MCF 10A (cell line): ENCODE measurements around the gene FGF1. TPM values are rescaled to one million over a fixed set of nuclear protein-coding genes. Genes with fewer than 3 reads are reported as not detected.

Experiments used
- BruUV-seq: library from RNA; stranded (reverse); fragments of 400-500 nt; replicated peaks from 2 replicates; lab custom pipeline; 2021; lab: Mats Ljungman, UMichigan
- CTCF ChIA-PET: fragments of 300-600 bp; sonication (Branson Sonifier 250); formaldehyde crosslinking; extraction: SDS; loops from one replicate; lab custom pipeline; 2021; ENCODE audit warnings: antibody characterized with exemption, inconsistent platforms; lab: Yijun Ruan, JAX
- POLR2A ChIA-PET: fragments of 300-600, 350-650 bp; sonication (Branson Sonifier 250); formaldehyde crosslinking; extraction: SDS; loops from one replicate; lab custom pipeline; 2020; ENCODE audit warnings: antibody characterized with exemption, inconsistent platforms; lab: Yijun Ruan, JAX
- DNase-seq: peaks from one replicate; pipeline ENCODE4 v3.0.0-alpha.2; 2018; ENCODE audit not compliant: unreplicated experiment
- H3K27ac Mint-ChIP-seq: one replicate; pipeline ENCODE4 v1.8.0; 2022; ENCODE audit warnings: mild to moderate bottlenecking, low read depth, mixed read lengths; ENCODE audit not compliant: unreplicated experiment
- H3K27me3 Mint-ChIP-seq: one replicate; pipeline ENCODE4 v1.8.0; 2022; ENCODE audit warnings: mixed read lengths; ENCODE audit not compliant: insufficient read depth, unreplicated experiment
- H3K36me3 Mint-ChIP-seq: one replicate; pipeline ENCODE4 v1.8.0; 2022; ENCODE audit warnings: mild to moderate bottlenecking, moderate library complexity, mixed read lengths; ENCODE audit not compliant: insufficient read depth, unreplicated experiment
- H3K4me1 Mint-ChIP-seq: one replicate; pipeline ENCODE4 v1.8.0; 2022; ENCODE audit warnings: mixed read lengths; ENCODE audit not compliant: insufficient read depth, unreplicated experiment
- H3K4me3 Mint-ChIP-seq: one replicate; pipeline ENCODE4 v1.8.0; 2022; ENCODE audit warnings: mild to moderate bottlenecking, moderate library complexity, mixed read lengths; ENCODE audit not compliant: unreplicated experiment
- H3K9me3 Mint-ChIP-seq: one replicate; pipeline ENCODE4 v1.8.0; 2022; ENCODE audit warnings: mixed read lengths; ENCODE audit not compliant: unreplicated experiment
- CTCF ChIP-seq: fragments of 200-600 bp; IDR thresholded peaks from one replicate; pipeline ENCODE4 v1.8.0; 2022; ENCODE audit warnings: antibody characterized with exemption, mild to moderate bottlenecking; ENCODE audit not compliant: unreplicated experiment
- intact Hi-C: fragments of 100-400 bp; cut with micrococcal nuclease; formaldehyde crosslinking; loops from 2 replicates; pipeline ENCODE4 v1.14.1; 2022
- total RNA-seq: library from RNA; stranded (reverse); gene quantifications from 2 replicates; pipeline ENCODE4 v1.2.3, GENCODE V29; 2022

FGF1 gene
- total RNA-seq, 1 experiment from 2014 or later, result 0.65 TPM

GRCh38 chr5:142664067-142664466 lies 21.8 kb downstream of the FGF1 start:
- H3K27ac Mint-ChIP-seq, result no peak overlapping the region
- intact Hi-C loops, result no loop called here
- ChIA-PET POLR2A (interaction anchor here (0.6 to 0.9 kb wide), 2 partner anchors 18 to 21 kb away, joined by 3 to 4 read pairs; no protein-coding TSS in a partner anchor), CTCF (interaction anchor here (0.6 to 52.5 kb wide), 7 partner anchors 9 to 224 kb away, joined by 5 to 1243 read pairs (median 7); no protein-coding TSS in a partner anchor)
- no peak for DNase-seq
- no peaks in the 10 kb centered on the region for H3K4me1 Mint-ChIP-seq
- H3K9me3 Mint-ChIP-seq, result no peaks in the 10 kb centered on the region
- TF ChIP-seq CTCF, result no peak
- no TSS peak for BruUV-seq
- H3K27me3 Mint-ChIP-seq, result no peaks in the 10 kb centered on the region
- H3K4me3 Mint-ChIP-seq, result no peak overlapping the region
- H3K36me3 Mint-ChIP-seq, result no peaks in the 10 kb centered on the region

GRCh38 chr5:142663246-142663645 lies 22.6 kb downstream of the FGF1 start:
- ChIA-PET POLR2A (interaction anchor here (0.9 to 1.2 kb wide), 2 partner anchors 22 to 36 kb away, joined by 3 to 4 read pairs; no protein-coding TSS in a partner anchor), CTCF (interaction anchor here (0.6 to 52.5 kb wide), 7 partner anchors 8 to 217 kb away, joined by 3 to 1243 read pairs (median 7); partner anchors contain the start of gene FGF1)
- DNase-seq, result no peak
- no peak overlapping the region for H3K27ac Mint-ChIP-seq
- no peaks in the 10 kb centered on the region for H3K27me3 Mint-ChIP-seq
- no peaks in the 10 kb centered on the region for H3K36me3 Mint-ChIP-seq
- TF ChIP-seq CTCF, result no peak
- no peaks in the 10 kb centered on the region for H3K4me1 Mint-ChIP-seq
- no peak overlapping the region for H3K4me3 Mint-ChIP-seq
- intact Hi-C loops, result no loop called here
- BruUV-seq, result no TSS peak
- no peaks in the 10 kb centered on the region for H3K9me3 Mint-ChIP-seq

- POLR2A ChIA-PET, result no interaction called here
- CTCF ChIA-PET, result interaction anchor here (0.8 to 52.5 kb wide), 7 partner anchors 9 to 226 kb away, joined by 3 to 1243 read pairs (median 4); no protein-coding TSS in a partner anchor
These were observed 23.9 kb downstream of the FGF1 start for GRCh38 chr5:142661957-142662356.

GRCh38 chr5:142661143-142661542 lies 24.7 kb downstream of the FGF1 start:
- CTCF ChIA-PET, result interaction anchor here (1.1 to 52.5 kb wide), 5 partner anchors 10 to 56 kb away, joined by 3 to 1243 read pairs (median 5); no protein-coding TSS in a partner anchor

More at GRCh38 chr5:142661957-142662356, 23.9 kb downstream of the FGF1 start:
- intact Hi-C loops, result no loop called here
- no peaks in the 10 kb centered on the region for H3K4me1 Mint-ChIP-seq
- no peak for DNase-seq
- no TSS peak for BruUV-seq
- no peaks in the 10 kb centered on the region for H3K27me3 Mint-ChIP-seq
- no peak overlapping the region for H3K4me3 Mint-ChIP-seq
- no peaks in the 10 kb centered on the region for H3K36me3 Mint-ChIP-seq
- H3K9me3 Mint-ChIP-seq, result no peaks in the 10 kb centered on the region
- H3K27ac Mint-ChIP-seq, result no peak overlapping the region
- no peak for TF ChIP-seq CTCF

More at GRCh38 chr5:142661143-142661542, 24.7 kb downstream of the FGF1 start:
- intact Hi-C loops, result no loop called here
- DNase-seq, result no peak
- BruUV-seq, result no TSS peak
- H3K4me1 Mint-ChIP-seq, result no peaks in the 10 kb centered on the region
- H3K4me3 Mint-ChIP-seq, result no peak overlapping the region
- no peak for TF ChIP-seq CTCF
- H3K9me3 Mint-ChIP-seq, result no peaks in the 10 kb centered on the region
- no peak overlapping the region for H3K27ac Mint-ChIP-seq
- H3K36me3 Mint-ChIP-seq, result no peaks in the 10 kb centered on the region
- POLR2A ChIA-PET, result interaction anchor here (0.9 kb wide), 1 partner anchor 24 kb away, joined by 4 read pairs; no protein-coding TSS in a partner anchor
- H3K27me3 Mint-ChIP-seq, result no peaks in the 10 kb centered on the region
